ENCODE measurements around the gene FAT3. TPM values are rescaled to one million over a fixed set of nuclear protein-coding genes. Genes with fewer than 3 reads are reported as not detected.

The FAT3 gene
- polyA plus RNA-seq (ENCODE audit: insufficient read length in 3 of 3): 1 to 10 TPM; 6.4 to 9.9 (median 7.2) TPM

GRCh38 chr11:92224407-92225124, at the start of gene FAT3:
FAT3 (plus strand) TSS chr11:92224818; CDS start chr11:92352113, 127,295 bp downstream.
- peak in 2 of 3 donors; percentile 48 to 64 for DNase-seq (ENCODE audit: low read depth in 3 of 3, low spot score in 2 of 3)

- DNase-seq (ENCODE audit: low read depth in 3 of 3, low spot score in 2 of 3): no peak
Measured at GRCh38 chr11:92179017-92179670, 45.5 kb upstream of the FAT3 start.

GRCh38 chr11:92180226-92180625, 44.4 kb upstream of the FAT3 start:
- no peak for DNase-seq (ENCODE audit: low read depth in 3 of 3, low spot score in 2 of 3)

GRCh38 chr11:92180664-92181251, 43.9 kb upstream of the FAT3 start:
- DNase-seq (ENCODE audit: low read depth in 3 of 3, low spot score in 2 of 3): no peak

GRCh38 chr11:92190535-92191206, 33.9 kb upstream of the FAT3 start:
- no peak for DNase-seq (ENCODE audit: low read depth in 3 of 3, low spot score in 2 of 3)

GRCh38 chr11:92192141-92192540, 32.5 kb upstream of the FAT3 start:
- DNase-seq (ENCODE audit: low read depth in 3 of 3, low spot score in 2 of 3): no peak

- DNase-seq (ENCODE audit: low read depth in 3 of 3, low spot score in 2 of 3): no peak
Measured at GRCh38 chr11:92198268-92198667, 26.4 kb upstream of the FAT3 start.

- DNase-seq (ENCODE audit: low read depth in 3 of 3, low spot score in 2 of 3): no peak
Measured at GRCh38 chr11:92199991-92200390, 24.6 kb upstream of the FAT3 start.

- no peak for DNase-seq (ENCODE audit: low read depth in 3 of 3, low spot score in 2 of 3)
Measured at GRCh38 chr11:92204731-92205130, 19.9 kb upstream of the FAT3 start.

- DNase-seq (ENCODE audit: low read depth in 3 of 3, low spot score in 2 of 3): no peak
Measured at GRCh38 chr11:92206441-92206840, 18.2 kb upstream of the FAT3 start.

- peak in 2 of 3 donors; percentile 12 to 17 for DNase-seq (ENCODE audit: low read depth in 3 of 3, low spot score in 2 of 3)
Measured at GRCh38 chr11:92211576-92212167, 12.9 kb upstream of the FAT3 start.

GRCh38 chr11:92212530-92212929, 12.1 kb upstream of the FAT3 start:
- no peak for DNase-seq (ENCODE audit: low read depth in 3 of 3, low spot score in 2 of 3)

- DNase-seq (ENCODE audit: low read depth in 3 of 3, low spot score in 2 of 3): no peak
Measured at GRCh38 chr11:92216789-92217188, 7.8 kb upstream of the FAT3 start.

GRCh38 chr11:92219476-92219875, 5.1 kb upstream of the FAT3 start:
- no peak for DNase-seq (ENCODE audit: low read depth in 3 of 3, low spot score in 2 of 3)

- no peak for DNase-seq (ENCODE audit: low read depth in 3 of 3, low spot score in 2 of 3)
Measured at GRCh38 chr11:92222701-92223100, 1.9 kb upstream of the FAT3 start.

GRCh38 chr11:92224054-92224406, 588 bp upstream of the FAT3 start:
- DNase-seq (ENCODE audit: low read depth in 3 of 3, low spot score in 2 of 3): peak in 2 of 3 donors; percentile 1 to 12

GRCh38 chr11:92225125-92225567, 528 bp downstream of the FAT3 start:
- DNase-seq (ENCODE audit: low read depth in 3 of 3, low spot score in 2 of 3): peak in 2 of 3 donors; percentile 15 to 27

- peak in 2 of 3 donors; percentile 36 to 52 for DNase-seq (ENCODE audit: low read depth in 3 of 3, low spot score in 2 of 3)
Measured at GRCh38 chr11:92225568-92226330, 1.1 kb downstream of the FAT3 start.

GRCh38 chr11:92226331-92227229, 2.0 kb downstream of the FAT3 start:
- DNase-seq (ENCODE audit: low read depth in 3 of 3, low spot score in 2 of 3): peak in 2 of 3 donors; percentile 15 to 30

All from right renal cortex interstitium (tissue), 3 donors.